ENCODE measurements around the gene TRIOBP. TPM values are rescaled to one million over a fixed set of nuclear protein-coding genes. Genes with fewer than 3 reads are reported as not detected.
"Not testable (repeated sequence)": the region's sequence is repeated elsewhere in the genome, so short reads cannot be mapped to it uniquely, and the experiment has no call there.

The TRIOBP gene
- total and polyA plus RNA-seq, 7 donors = 19.1 to 42.7 (median 24.6) TPM

GRCh38 chr22:37796079-37796478 is 99.2 kb downstream of the TRIOBP start:
- H3K9me3 ChIP-seq = no peaks in the 10 kb centered on the region
- intact Hi-C loops (cut with DNase I) = no loop called here
- H3K36me3 ChIP-seq (ENCODE audit: insufficient read depth in 1 of 2, low read depth in 1 of 2) = no peaks in the 10 kb centered on the region
- no peak for TF ChIP-seq CTCF (IDR thresholded peaks at IDR 0.05)
- H3K4me1 ChIP-seq = no peaks in the 10 kb centered on the region
- no peak overlapping the region for H3K4me3 ChIP-seq
- H3K27me3 ChIP-seq (ENCODE audit: insufficient read depth in 3 of 3, low read length in 2 of 3) = no peaks in the 10 kb centered on the region
- ATAC-seq (no peak), DNase-seq (no peak)
- WGBS, 3 donors = 71 to 87% (median 76%) methylated on average over 3 of the region's 3 CpGs
- no peak overlapping the region for H3K27ac ChIP-seq

- H3K36me3 ChIP-seq (ENCODE audit: insufficient read depth in 1 of 2, low read depth in 1 of 2); H3K27me3 ChIP-seq (ENCODE audit: insufficient read depth in 3 of 3, low read length in 2 of 3); H3K4me1 ChIP-seq; H3K27ac ChIP-seq; DNase-seq; intact Hi-C loops (cut with DNase I); H3K9me3 ChIP-seq; H3K4me3 ChIP-seq; ATAC-seq: not testable (repeated sequence)
- 84 to 87% (median 86%) methylated on average over 7 of the region's 7 CpGs for whole genome bisulfite sequencing, 3 donors
Measured at GRCh38 chr22:37797259-37797658, 100.4 kb downstream of the TRIOBP start.

GRCh38 chr22:37797874-37798500 is 101.1 kb downstream of the TRIOBP start:
- Histone ChIP-seq H3K36me3 (ENCODE audit: insufficient read depth in 1 of 2, low read depth in 1 of 2) (no peaks in the 10 kb centered on the region), H3K27ac (no peak overlapping the region), H3K4me3 (no peak overlapping the region), H3K4me1 (peaks cover 4% of the 10 kb centered on the region), H3K9me3 (no peaks in the 10 kb centered on the region), H3K27me3 (ENCODE audit: insufficient read depth in 3 of 3, low read length in 2 of 3) (no peaks in the 10 kb centered on the region)
- WGBS, 3 donors = 48 to 59% (median 49%) methylated on average over 14 of the region's 14 CpGs
- no peak for ATAC-seq
- intact Hi-C loops (cut with DNase I) = no loop called here
- no peak for DNase-seq
- TF ChIP-seq CTCF (IDR thresholded peaks at IDR 0.05) = no peak

GRCh38 chr22:37799979-37800378 is 103.1 kb downstream of the TRIOBP start:
- H3K27me3 ChIP-seq (ENCODE audit: insufficient read depth in 3 of 3, low read length in 2 of 3); intact Hi-C loops (cut with DNase I); H3K9me3 ChIP-seq; H3K27ac ChIP-seq; H3K4me3 ChIP-seq; DNase-seq; H3K36me3 ChIP-seq (ENCODE audit: insufficient read depth in 1 of 2, low read depth in 1 of 2); H3K4me1 ChIP-seq; ATAC-seq: not testable (repeated sequence)
- WGBS, 3 donors = 74 to 85% (median 79%) methylated on average over 6 to 9 of the region's 9 CpGs

- Histone ChIP-seq H3K4me1 (peaks cover 4% of the 10 kb centered on the region), H3K4me3 (peak overlapping the region; percentile 75), H3K36me3 (ENCODE audit: insufficient read depth in 1 of 2, low read depth in 1 of 2) (no peaks in the 10 kb centered on the region), H3K27me3 (ENCODE audit: insufficient read depth in 3 of 3, low read length in 2 of 3) (no peaks in the 10 kb centered on the region), H3K27ac (no peak overlapping the region), H3K9me3 (no peaks in the 10 kb centered on the region)
- ATAC-seq (no peak), DNase-seq (no peak)
- WGBS, 3 donors = 4 to 7% (median 4%) methylated on average over 12 to 13 of the region's 13 CpGs
- intact Hi-C loops (cut with DNase I) = no loop called here
- no peak for TF ChIP-seq CTCF (IDR thresholded peaks at IDR 0.05)
Measured at GRCh38 chr22:37801946-37802309, 105.1 kb downstream of the TRIOBP start.
